ENCODE measurements around the gene GRIK4.

Gene GRIK4

DNA sequence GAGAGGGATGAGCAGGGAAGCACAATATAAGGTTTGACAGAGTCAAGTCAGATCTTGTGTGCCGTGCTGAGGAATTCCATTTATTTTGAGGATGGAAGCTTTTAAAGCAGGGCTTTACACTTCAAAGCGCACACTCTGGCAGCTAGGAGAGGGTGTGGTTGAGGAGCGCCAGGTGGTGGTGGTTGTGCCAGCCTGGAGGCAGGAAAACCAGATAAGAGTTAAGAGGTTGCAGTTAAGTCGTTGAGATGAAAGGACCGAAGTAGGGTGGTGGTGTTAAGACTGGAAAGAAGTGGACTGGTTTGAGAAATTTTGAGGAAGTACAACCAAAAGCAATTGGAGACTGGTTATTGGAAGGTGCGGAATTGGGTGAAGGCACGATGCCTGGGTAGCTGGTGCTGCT, 280.8 kb downstream of the GRIK4 start:
- H3K9ac ChIP-seq (ENCODE audit: low read depth, low read length): no peak overlapping the region
- H3K9me3 ChIP-seq (replicated peaks; ENCODE audit: low read length): no peaks in the 10 kb centered on the region
- no peaks in the 10 kb centered on the region for H3K36me3 ChIP-seq (ENCODE audit: insufficient read depth, low read length)
- H3K4me3 ChIP-seq (ENCODE audit: low read length): no peak overlapping the region
- H3K4me2 ChIP-seq (ENCODE audit: low read length): no peak overlapping the region
- H3K4me1 ChIP-seq (ENCODE audit: control insufficient read depth, insufficient read depth, low read length): no peaks in the 10 kb centered on the region
- peaks cover 3% of the 10 kb centered on the region for H3K27me3 ChIP-seq (ENCODE audit: control insufficient read depth, insufficient read depth, low read length)

DNA sequence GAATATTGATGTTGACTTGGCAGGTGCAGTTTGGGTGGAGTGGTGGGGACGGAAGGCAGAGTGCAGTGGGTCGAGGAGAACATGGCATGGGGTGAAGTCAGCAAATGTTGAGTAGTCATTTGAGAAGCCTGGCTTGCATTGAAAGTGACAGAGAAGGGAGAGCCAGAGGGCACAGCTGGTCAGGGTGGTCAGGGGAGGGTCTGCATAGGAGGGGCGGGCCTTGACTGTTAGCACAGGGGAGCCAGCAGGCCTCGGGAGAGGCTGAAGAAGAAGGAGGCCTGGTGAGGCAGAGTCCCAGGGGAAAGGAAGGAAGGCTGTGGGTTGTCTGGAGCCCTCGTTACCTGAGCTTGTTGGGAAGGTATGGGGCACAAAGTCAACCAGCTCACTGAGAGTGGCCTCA, 281.6 kb downstream of the GRIK4 start:
- Histone ChIP-seq H3K4me2 (ENCODE audit: low read length) (no peak overlapping the region), H3K36me3 (ENCODE audit: insufficient read depth, low read length) (no peaks in the 10 kb centered on the region), H3K9ac (ENCODE audit: low read depth, low read length) (no peak overlapping the region), H3K4me3 (ENCODE audit: low read length) (no peak overlapping the region), H3K27me3 (ENCODE audit: control insufficient read depth, insufficient read depth, low read length) (peaks cover 3% of the 10 kb centered on the region), H3K9me3 (replicated peaks; ENCODE audit: low read length) (no peaks in the 10 kb centered on the region), H3K4me1 (ENCODE audit: control insufficient read depth, insufficient read depth, low read length) (no peaks in the 10 kb centered on the region)

DNA sequence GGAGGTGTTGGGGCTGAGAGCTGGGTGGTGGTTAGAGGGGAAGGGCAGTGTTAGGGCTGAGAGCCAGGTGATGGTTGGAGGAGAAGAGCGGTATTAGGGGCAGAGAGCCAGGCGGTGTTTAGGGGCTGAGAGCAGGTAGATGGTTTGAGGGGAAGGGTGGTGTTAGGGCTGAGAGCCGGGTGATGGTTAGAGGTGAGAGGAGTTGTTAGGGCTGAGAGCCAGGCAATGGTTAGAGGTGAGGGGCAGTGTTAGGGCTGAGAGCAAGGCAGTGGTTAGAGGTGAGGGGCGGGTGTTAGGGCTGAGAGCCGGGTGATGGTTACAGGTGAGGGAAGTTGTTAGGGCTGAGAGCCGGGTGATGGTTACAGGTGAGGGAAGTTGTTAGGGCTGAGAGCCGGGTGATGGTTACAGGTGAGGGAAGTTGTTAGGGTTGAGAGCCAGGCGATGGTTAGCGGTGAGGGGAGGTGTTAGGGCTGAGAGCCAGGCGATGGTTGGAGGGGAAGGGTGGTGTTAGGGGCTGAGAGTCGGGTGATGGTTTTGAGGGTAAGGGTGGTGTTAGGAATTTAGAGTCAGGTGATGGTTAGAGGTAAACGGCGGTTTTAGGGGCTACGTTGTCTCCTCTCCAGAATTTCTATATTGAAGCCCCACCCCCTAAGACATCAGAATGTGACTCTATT, 282.4 kb downstream of the GRIK4 start:
- Histone ChIP-seq H3K27me3 (ENCODE audit: control insufficient read depth, insufficient read depth, low read length) (peaks cover 3% of the 10 kb centered on the region), H3K36me3 (ENCODE audit: insufficient read depth, low read length) (no peaks in the 10 kb centered on the region), H3K4me3 (ENCODE audit: low read length) (no peak overlapping the region), H3K9ac (ENCODE audit: low read depth, low read length) (no peak overlapping the region), H3K4me1 (ENCODE audit: control insufficient read depth, insufficient read depth, low read length) (no peaks in the 10 kb centered on the region), H3K9me3 (replicated peaks; ENCODE audit: low read length) (no peaks in the 10 kb centered on the region), H3K4me2 (ENCODE audit: low read length) (no peak overlapping the region)

DNA sequence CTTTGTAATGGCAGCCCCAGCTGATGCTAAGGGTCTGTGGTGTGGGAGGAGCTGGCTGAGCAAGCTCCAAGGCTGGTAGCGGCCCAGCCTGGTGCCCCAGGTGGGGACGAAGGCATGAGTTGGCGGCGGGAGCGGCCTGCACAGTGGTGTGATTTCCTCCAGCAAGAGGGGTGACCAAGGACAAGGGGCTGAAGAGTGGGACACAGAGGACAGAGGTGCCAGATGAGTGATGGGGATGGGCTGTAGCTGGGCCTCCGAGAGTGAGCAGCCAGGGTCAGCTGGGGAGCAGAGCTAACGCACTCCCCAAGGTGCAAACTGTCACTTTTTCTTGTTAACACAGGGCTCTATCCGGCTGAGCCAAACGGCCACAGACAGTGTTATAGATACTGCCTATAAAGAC, 283.2 kb downstream of the GRIK4 start:
- no peaks in the 10 kb centered on the region for H3K4me1 ChIP-seq (ENCODE audit: control insufficient read depth, insufficient read depth, low read length)
- H3K9ac ChIP-seq (ENCODE audit: low read depth, low read length): no peak overlapping the region
- no peak overlapping the region for H3K4me3 ChIP-seq (ENCODE audit: low read length)
- H3K9me3 ChIP-seq (replicated peaks; ENCODE audit: low read length): no peaks in the 10 kb centered on the region
- no peak overlapping the region for H3K4me2 ChIP-seq (ENCODE audit: low read length)
- H3K36me3 ChIP-seq (ENCODE audit: insufficient read depth, low read length): no peaks in the 10 kb centered on the region
- H3K27me3 ChIP-seq (ENCODE audit: control insufficient read depth, insufficient read depth, low read length): peaks cover 3% of the 10 kb centered on the region

DNA sequence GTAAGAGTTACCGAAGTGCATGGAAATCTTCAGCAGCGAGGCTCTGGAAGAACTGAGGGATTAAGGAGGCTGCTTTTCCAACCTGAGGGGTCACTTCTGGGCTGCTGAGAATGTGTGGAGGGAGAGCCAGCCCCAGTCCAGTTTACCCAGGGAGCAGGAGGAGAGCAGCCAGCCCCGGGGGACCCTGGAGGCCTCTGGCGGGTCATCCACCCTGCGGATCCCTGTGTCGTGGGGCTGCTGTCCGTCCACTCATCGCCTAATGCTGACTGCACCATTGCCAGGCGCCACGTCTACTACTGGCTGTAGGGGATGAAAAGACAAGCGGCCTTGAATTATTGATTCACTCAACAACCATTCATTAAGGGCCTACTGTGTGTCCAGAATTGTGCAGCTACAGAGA, 283.6 kb downstream of the GRIK4 start:
- Histone ChIP-seq H3K4me3 (ENCODE audit: low read length) (no peak overlapping the region), H3K9ac (ENCODE audit: low read depth, low read length) (no peak overlapping the region), H3K9me3 (replicated peaks; ENCODE audit: low read length) (no peaks in the 10 kb centered on the region), H3K4me2 (ENCODE audit: low read length) (no peak overlapping the region), H3K4me1 (ENCODE audit: control insufficient read depth, insufficient read depth, low read length) (no peaks in the 10 kb centered on the region), H3K36me3 (ENCODE audit: insufficient read depth, low read length) (no peaks in the 10 kb centered on the region), H3K27me3 (ENCODE audit: control insufficient read depth, insufficient read depth, low read length) (peaks cover 3% of the 10 kb centered on the region)

DNA sequence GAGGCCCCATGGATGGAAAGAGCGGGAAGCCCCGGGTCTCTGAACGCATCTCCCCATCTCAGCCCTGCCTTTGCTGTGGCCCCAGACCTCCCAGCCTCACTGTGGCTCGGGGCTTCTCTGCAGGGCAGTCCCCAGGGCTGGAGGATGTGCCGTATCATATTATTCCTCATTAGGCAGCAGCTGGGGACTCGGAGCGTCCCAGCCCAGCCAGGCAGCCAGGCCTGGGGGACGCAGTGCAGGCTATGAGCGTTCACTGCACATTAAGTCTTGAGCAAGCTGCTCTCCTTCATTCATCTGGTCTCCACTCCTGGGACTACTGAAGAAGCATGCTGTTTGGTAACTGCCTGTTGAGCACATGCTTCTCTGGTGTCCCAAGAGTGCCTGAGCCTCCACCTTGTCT, 285.6 kb downstream of the GRIK4 start:
- no peak overlapping the region for H3K4me2 ChIP-seq (ENCODE audit: low read length)
- no peaks in the 10 kb centered on the region for H3K36me3 ChIP-seq (ENCODE audit: insufficient read depth, low read length)
- H3K9ac ChIP-seq (ENCODE audit: low read depth, low read length): no peak overlapping the region
- no peaks in the 10 kb centered on the region for H3K9me3 ChIP-seq (replicated peaks; ENCODE audit: low read length)
- no peak overlapping the region for H3K4me3 ChIP-seq (ENCODE audit: low read length)
- H3K27me3 ChIP-seq (ENCODE audit: control insufficient read depth, insufficient read depth, low read length): no peaks in the 10 kb centered on the region
- no peaks in the 10 kb centered on the region for H3K4me1 ChIP-seq (ENCODE audit: control insufficient read depth, insufficient read depth, low read length)

DNA sequence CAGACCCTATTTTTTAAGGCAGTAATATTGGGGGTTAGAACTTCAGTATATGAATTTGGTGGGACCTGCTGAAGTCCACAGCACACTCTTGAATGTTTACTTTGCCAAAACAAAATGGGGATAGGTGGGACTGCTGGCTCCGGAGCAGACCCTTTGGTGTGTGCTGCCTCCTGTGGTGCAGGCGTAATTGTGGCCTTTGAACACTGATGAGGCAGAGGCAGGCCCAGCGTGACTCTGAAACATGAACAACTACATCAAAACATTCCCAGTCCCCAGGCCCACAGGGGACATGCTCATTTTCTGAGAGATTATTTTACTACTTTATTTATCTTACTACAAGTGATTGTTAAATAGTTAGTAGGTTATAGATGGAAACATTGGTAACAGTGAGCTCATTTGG, 287.3 kb downstream of the GRIK4 start:
- no peaks in the 10 kb centered on the region for H3K27me3 ChIP-seq (ENCODE audit: control insufficient read depth, insufficient read depth, low read length)
- H3K9me3 ChIP-seq (replicated peaks; ENCODE audit: low read length): no peaks in the 10 kb centered on the region
- H3K4me2 ChIP-seq (ENCODE audit: low read length): no peak overlapping the region
- no peak overlapping the region for H3K4me3 ChIP-seq (ENCODE audit: low read length)
- no peaks in the 10 kb centered on the region for H3K4me1 ChIP-seq (ENCODE audit: control insufficient read depth, insufficient read depth, low read length)
- no peak overlapping the region for H3K9ac ChIP-seq (ENCODE audit: low read depth, low read length)
- no peaks in the 10 kb centered on the region for H3K36me3 ChIP-seq (ENCODE audit: insufficient read depth, low read length)

DNA sequence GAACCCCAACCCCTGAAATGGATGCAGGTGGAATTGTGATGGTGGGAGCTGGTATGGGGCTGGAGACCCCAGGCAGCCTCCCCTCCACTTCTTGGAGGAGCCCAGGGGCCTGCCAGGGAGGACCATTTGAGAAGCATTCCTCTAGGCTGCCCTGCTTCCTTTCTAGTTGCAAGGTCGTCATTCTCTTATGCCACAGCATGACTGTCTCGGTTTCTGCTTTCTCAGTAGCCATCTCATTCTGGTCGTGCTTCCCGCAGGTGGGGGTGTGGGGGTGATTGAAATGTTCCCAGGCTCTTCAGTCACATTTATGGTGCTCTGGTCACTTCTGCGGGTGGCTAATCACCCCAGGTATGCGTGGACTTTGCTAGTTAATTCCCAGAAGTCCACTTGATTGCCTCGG, 288.7 kb downstream of the GRIK4 start:
- H3K9ac ChIP-seq (ENCODE audit: low read depth, low read length): no peak overlapping the region
- no peak overlapping the region for H3K4me3 ChIP-seq (ENCODE audit: low read length)
- no peak overlapping the region for H3K4me2 ChIP-seq (ENCODE audit: low read length)
- H3K9me3 ChIP-seq (replicated peaks; ENCODE audit: low read length): no peaks in the 10 kb centered on the region
- no peaks in the 10 kb centered on the region for H3K27me3 ChIP-seq (ENCODE audit: control insufficient read depth, insufficient read depth, low read length)
- H3K36me3 ChIP-seq (ENCODE audit: insufficient read depth, low read length): no peaks in the 10 kb centered on the region
- H3K4me1 ChIP-seq (ENCODE audit: control insufficient read depth, insufficient read depth, low read length): no peaks in the 10 kb centered on the region

DNA sequence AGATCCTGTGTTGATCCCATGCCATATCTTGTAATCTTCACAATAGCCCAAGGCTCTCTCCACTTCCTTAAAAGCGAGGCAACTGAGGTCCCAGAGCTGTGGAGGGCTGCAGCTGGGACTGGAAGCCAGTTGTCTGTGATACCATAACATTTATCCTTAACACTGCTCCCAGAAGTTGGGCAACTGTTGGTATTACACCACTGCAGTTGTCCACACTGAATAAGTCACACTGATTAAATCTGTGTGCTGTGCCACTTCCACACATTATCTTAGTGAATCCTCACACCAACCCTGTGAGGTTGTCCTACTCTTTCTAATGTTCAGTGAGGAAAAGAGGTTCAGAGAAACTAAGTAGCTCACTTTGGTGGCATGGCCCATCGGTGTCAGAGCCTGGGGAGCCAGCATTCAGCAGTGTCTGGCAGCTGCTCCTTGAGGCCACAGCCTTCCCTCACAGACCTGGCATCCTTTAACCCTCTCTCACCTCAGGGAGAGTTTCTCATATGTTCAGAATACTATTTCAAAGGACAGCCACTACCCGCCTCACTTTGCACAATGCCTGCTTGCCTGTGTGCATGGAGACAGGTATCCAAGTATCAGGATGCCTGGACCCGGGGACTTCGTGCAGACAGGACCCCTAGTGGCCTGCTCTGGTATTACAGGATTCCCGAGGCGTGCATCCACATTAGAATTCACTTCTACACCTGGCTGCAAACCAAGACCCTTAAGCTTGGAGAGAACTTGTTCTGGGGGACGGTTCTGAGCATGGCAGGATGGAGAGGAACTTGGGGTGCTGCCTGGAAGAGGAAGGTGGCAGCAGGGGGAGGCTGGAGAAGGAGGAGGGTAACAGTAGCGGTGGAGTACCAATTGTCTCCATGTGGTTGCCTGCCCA, 290.5 kb downstream of the GRIK4 start:
- no peak overlapping the region for H3K4me3 ChIP-seq (ENCODE audit: low read length)
- no peaks in the 10 kb centered on the region for H3K4me1 ChIP-seq (ENCODE audit: control insufficient read depth, insufficient read depth, low read length)
- H3K36me3 ChIP-seq (ENCODE audit: insufficient read depth, low read length): no peaks in the 10 kb centered on the region
- H3K4me2 ChIP-seq (ENCODE audit: low read length): no peak overlapping the region
- H3K27me3 ChIP-seq (ENCODE audit: control insufficient read depth, insufficient read depth, low read length): no peaks in the 10 kb centered on the region
- H3K9ac ChIP-seq (ENCODE audit: low read depth, low read length): no peak overlapping the region
- H3K9me3 ChIP-seq (replicated peaks; ENCODE audit: low read length): no peaks in the 10 kb centered on the region

DNA sequence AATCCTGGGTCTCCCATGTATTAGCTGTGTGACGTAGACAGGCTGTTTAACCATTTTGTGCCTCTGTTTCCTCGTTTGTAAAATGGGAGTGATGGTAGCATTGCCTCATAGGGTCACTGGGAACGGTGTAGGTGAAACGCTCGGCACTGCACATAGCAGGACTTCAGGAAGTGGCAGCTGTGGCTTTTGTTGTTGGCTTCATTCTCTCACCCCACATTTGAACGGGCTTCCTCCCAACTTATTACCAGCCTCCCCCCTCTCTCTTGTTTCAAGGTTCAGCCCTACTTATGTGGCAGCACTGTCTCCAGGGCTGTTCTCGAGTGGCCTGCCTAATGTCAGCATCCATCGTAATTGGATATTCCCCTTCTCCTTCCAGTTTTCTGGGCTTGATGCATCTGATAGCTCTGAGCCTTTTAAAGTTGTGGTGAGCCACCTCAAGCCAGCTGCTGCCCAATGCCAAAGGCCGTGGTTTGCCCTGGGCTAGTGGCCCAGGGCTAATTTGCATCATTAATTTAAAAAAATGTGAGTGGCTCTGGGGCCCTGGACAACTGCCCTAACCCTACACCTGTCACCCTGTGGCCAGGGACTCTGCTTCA, 294.5 kb downstream of the GRIK4 start:
- no peaks in the 10 kb centered on the region for H3K9me3 ChIP-seq (replicated peaks; ENCODE audit: low read length)
- H3K27me3 ChIP-seq (ENCODE audit: control insufficient read depth, insufficient read depth, low read length): no peaks in the 10 kb centered on the region
- no peaks in the 10 kb centered on the region for H3K36me3 ChIP-seq (ENCODE audit: insufficient read depth, low read length)
- H3K9ac ChIP-seq (ENCODE audit: low read depth, low read length): no peak overlapping the region
- H3K4me1 ChIP-seq (ENCODE audit: control insufficient read depth, insufficient read depth, low read length): peaks cover 2% of the 10 kb centered on the region
- H3K4me3 ChIP-seq (ENCODE audit: low read length): no peak overlapping the region
- H3K4me2 ChIP-seq (ENCODE audit: low read length): no peak overlapping the region

DNA sequence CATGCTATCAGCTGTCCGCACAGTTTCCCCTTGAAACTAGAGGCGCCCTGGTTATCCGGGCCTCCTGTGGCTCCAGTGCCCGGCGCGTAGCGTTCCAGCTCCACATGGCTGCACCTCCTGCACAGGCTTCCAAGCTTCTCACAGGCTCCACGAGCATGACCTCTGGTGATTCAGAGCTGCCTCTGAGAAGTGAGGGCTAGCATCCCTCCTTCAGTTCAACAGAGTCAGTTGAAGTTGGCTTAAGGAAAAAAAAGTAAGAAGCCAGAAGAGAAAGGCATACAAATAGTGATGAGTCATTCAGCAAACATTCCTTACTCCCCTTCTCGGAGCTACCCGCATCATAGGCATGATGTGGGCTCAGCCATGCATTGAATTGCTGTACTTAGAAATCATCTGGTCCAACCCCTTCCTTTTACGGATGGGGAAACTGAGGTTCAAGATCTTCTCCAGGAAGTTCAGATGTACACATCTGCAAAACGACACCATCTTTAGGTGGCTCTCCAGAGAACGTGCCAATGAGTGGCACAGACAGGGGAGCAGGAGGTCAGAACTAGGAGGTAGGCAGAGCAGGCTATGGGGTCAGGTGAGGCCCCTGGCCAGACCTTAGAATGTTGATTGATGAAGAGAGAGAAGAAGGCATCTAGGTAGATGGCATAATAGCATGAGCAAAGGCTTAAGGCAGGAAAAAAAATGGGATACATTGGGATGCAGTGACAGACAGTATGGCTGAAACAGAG, 296.0 kb downstream of the GRIK4 start:
- no peak overlapping the region for H3K4me3 ChIP-seq (ENCODE audit: low read length)
- no peaks in the 10 kb centered on the region for H3K9me3 ChIP-seq (replicated peaks; ENCODE audit: low read length)
- no peaks in the 10 kb centered on the region for H3K36me3 ChIP-seq (ENCODE audit: insufficient read depth, low read length)
- H3K4me2 ChIP-seq (ENCODE audit: low read length): no peak overlapping the region
- peaks cover 2% of the 10 kb centered on the region for H3K4me1 ChIP-seq (ENCODE audit: control insufficient read depth, insufficient read depth, low read length)
- H3K27me3 ChIP-seq (ENCODE audit: control insufficient read depth, insufficient read depth, low read length): no peaks in the 10 kb centered on the region
- no peak overlapping the region for H3K9ac ChIP-seq (ENCODE audit: low read depth, low read length)
